ENCODE data around the gene TXNRD1.
"Not testable (repeated sequence)": the region's sequence is repeated elsewhere in the genome, so short reads cannot be mapped to it uniquely, and the experiment has no call there.

TXNRD1 gene

DNA sequence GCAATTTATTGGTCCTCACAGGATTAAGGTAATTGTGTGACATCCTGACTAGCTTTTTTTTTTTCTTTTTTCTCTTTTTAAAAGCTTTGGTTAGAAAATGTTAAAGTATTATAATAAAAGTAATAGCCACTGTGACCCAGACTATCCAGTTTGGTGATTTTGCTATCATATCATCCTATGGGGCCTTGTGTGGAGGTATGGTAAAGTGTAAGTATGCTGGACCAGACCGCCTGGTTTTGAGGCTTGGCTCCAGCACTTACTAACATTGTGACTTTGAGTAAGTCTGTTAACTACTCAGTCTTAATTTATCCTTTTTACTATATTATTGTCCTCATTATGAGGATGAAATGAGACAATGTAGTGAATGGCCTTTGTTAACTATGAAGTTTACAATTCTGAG lies 103.4 kb downstream of the TXNRD1 start:
- no peak for DNase-seq
- CTCF ChIA-PET = no interaction called here

DNA sequence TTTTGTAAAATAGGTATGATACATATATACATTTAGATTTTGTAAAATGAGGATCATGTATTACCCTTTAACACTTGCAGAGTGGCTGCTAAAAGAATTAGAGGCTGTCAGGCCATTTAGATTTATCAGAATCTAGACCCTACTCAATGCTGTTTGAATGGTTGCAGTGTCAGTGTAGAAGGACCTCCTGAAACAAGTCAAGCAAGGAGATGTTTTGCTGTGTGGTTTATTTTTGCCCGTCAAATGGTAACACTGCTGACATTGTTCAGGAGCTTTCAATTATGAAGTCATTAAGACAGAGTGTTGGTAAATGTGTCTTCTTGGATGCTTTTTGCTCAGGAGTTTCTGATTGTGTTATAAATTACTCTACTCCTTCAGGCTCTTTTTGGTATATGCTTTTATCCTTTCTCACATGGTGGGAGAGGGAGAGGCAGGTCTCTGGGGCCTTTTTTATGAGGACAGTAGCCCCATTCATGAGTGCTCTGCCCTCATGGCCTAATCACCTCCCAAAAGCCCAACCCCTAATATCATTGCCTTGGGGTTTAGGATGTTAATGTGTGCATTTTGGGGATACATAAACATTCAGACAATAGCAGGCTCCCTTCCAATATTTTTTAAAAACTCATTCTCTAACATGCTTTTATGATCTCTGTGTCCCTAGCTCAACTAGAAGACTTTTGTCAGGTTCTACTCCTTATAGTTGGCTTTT lies 104.5 kb downstream of the TXNRD1 start:
- peaks cover 51% of the 10 kb centered on the region for H3K36me3 Mint-ChIP-seq

More for the DNA sequence above, 103.4 kb downstream of the TXNRD1 start:
- Mint-ChIP-seq H3K27me3 (no peaks in the 10 kb centered on the region), H3K9me3 (no peaks in the 10 kb centered on the region), H3K36me3 (peaks cover 50% of the 10 kb centered on the region), H3K4me3 (no peak overlapping the region), H3K27ac (no peak overlapping the region), H3K4me1 (peaks cover 4% of the 10 kb centered on the region)

DNA sequence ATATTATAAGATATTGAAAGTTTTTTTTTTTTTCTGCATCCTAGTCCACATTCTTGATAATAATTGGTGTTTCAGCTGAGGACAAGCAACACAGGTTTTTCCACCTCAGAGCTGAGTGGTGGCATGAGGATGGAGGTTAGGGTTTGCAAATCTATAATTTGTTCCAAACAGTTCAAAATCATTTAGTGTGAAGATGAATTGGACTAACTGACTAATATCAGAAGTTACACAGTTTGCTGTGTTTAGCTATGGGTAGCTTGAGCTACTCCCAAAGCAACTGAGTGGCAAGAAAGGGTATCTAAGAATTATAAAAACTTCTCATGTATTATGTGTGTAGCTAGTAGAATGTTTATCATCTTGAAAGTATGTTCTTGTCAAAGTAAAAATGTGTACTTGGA lies 105.0 kb downstream of the TXNRD1 start:
- H3K27ac Mint-ChIP-seq = no peak overlapping the region
- CTCF ChIA-PET = interaction anchor here (1.5 to 1.9 kb wide), 2 partner anchors 38 to 104 kb away, joined by 3 to 6 read pairs; partner anchors contain the start of gene TXNRD1
- no peaks in the 10 kb centered on the region for H3K4me1 Mint-ChIP-seq
- DNase-seq = no peak
- H3K27me3 Mint-ChIP-seq = no peaks in the 10 kb centered on the region
- no peaks in the 10 kb centered on the region for H3K9me3 Mint-ChIP-seq
- peaks cover 46% of the 10 kb centered on the region for H3K36me3 Mint-ChIP-seq
- H3K4me3 Mint-ChIP-seq = no peak overlapping the region

More for the DNA sequence above, 104.5 kb downstream of the TXNRD1 start:
- Mint-ChIP-seq H3K9me3 (no peaks in the 10 kb centered on the region), H3K27ac (no peak overlapping the region), H3K27me3 (no peaks in the 10 kb centered on the region), H3K4me1 (peaks cover 4% of the 10 kb centered on the region), H3K4me3 (no peak overlapping the region)
- CTCF ChIA-PET = interaction anchor here (1.5 to 1.9 kb wide), 2 partner anchors 38 to 104 kb away, joined by 3 to 6 read pairs; partner anchors contain the start of gene TXNRD1
- DNase-seq = no peak

DNA sequence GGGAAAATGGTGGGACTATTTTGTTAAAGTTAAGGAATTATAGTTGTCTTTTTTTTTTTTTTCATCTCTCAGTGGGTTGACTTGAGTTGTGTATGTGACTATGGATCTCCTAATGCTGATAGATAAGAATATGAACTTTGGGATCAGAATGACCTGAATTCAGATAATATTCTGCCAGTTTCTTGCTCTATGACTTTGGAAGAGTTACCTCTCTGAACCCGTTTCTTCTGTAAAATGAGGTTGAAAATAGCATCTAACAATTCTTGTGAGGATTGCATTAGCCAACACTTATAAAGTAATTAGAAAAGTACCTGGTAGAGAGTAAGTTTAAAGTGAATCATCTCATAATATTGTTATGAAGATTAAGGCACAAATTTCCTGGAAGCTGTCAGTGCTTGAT lies 106.4 kb downstream of the TXNRD1 start:
- Mint-ChIP-seq H3K9me3 (no peaks in the 10 kb centered on the region), H3K36me3 (peaks cover 42% of the 10 kb centered on the region), H3K4me1 (no peaks in the 10 kb centered on the region), H3K27me3 (no peaks in the 10 kb centered on the region), H3K4me3 (no peak overlapping the region), H3K27ac (no peak overlapping the region)
- no peak for DNase-seq
- CTCF ChIA-PET = no interaction called here

DNA sequence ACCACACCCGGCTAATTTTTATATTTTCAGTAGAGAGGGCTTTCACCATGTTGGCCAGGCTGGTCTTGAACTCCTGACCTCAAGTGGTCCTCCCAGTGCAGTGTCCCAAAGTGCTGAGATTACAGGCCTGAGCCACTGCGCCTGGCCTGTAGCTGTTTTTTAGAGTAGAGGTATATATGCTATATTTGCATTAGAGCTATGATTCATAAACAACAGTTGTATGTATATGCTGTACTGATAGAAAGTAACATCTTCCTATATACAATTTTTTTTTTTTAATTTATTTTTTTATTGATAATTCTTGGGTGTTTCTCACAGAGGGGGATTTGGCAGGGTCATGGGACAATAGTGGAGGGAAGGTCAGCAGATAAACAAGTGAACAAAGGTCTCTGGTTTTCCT lies 107.0 kb downstream of the TXNRD1 start:
- H3K4me3 Mint-ChIP-seq, H3K4me1 Mint-ChIP-seq, DNase-seq, H3K27me3 Mint-ChIP-seq, CTCF ChIA-PET, H3K9me3 Mint-ChIP-seq, H3K27ac Mint-ChIP-seq: not testable (repeated sequence)
- H3K36me3 Mint-ChIP-seq = peaks cover 45% of the 10 kb centered on the region

DNA sequence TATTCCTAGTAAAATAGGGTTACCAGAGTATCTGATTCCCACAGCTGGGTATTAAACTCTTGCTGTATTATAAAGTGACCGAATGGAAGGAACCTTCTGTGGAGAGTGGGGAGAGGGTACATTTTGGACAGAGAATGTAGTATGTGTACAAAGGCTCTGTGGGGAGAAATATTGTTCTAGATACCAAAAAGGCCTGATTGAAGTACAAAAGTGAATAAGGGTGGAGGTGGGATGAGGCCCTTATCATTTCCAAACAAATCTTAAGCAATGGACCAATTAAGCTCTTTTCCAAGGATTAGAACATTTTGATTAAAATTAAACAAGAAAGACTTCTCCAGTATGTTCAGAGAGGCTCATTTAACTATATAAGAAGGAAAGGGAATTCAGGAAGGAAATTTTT lies 108.3 kb downstream of the TXNRD1 start:
- no peak overlapping the region for H3K4me3 Mint-ChIP-seq
- H3K4me1 Mint-ChIP-seq = no peaks in the 10 kb centered on the region
- H3K9me3 Mint-ChIP-seq = no peaks in the 10 kb centered on the region
- no peak for DNase-seq
- CTCF ChIA-PET = no interaction called here
- peaks cover 48% of the 10 kb centered on the region for H3K36me3 Mint-ChIP-seq
- H3K27me3 Mint-ChIP-seq = no peaks in the 10 kb centered on the region
- no peak overlapping the region for H3K27ac Mint-ChIP-seq

DNA sequence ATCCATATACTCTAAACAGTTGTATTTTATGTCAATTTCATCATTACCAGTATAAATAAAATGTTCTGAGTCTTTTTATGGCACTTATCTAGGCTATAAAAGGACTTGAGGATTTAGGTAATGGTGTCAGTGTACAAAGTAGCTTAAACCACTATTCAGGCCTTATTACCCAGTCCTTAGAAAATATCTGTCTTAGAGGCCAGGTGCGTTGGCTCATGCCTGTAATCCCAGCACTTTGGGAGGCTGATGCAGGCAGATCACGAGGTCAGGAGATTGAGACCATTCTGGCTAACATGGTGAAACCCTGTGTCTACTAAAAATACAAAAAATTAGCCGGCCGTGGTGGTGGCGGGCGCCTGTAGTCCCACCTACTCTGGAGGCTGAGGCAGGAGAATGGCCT lies 112.7 kb downstream of the TXNRD1 start:
- H3K27me3 Mint-ChIP-seq, DNase-seq, H3K4me1 Mint-ChIP-seq, CTCF ChIA-PET, H3K9me3 Mint-ChIP-seq, H3K4me3 Mint-ChIP-seq, H3K27ac Mint-ChIP-seq: not testable (repeated sequence)
- H3K36me3 Mint-ChIP-seq = peaks cover 36% of the 10 kb centered on the region

DNA sequence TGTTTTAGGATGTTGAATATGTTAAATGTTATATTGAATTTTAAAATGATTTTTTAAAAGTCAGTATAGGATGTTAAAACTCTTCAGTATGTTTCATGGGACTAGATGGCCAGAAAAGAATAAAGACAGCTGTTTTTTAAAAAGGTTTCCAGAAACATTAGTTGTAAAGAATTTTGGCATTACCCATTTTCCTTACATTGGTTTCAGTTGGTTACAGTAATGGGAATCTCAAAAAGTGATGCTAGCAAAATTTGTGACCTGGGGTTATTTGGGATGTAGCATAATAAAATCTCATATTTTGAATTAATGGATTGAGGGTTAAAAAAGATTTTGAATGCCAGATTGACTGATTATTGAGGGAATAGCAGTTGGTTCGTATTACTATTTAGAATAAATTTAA lies 113.2 kb downstream of the TXNRD1 start:
- Mint-ChIP-seq H3K9me3 (no peaks in the 10 kb centered on the region), H3K4me1 (no peaks in the 10 kb centered on the region), H3K27ac (no peak overlapping the region), H3K27me3 (no peaks in the 10 kb centered on the region), H3K4me3 (no peak overlapping the region), H3K36me3 (peaks cover 38% of the 10 kb centered on the region)
- no peak for DNase-seq
- CTCF ChIA-PET = no interaction called here

DNA sequence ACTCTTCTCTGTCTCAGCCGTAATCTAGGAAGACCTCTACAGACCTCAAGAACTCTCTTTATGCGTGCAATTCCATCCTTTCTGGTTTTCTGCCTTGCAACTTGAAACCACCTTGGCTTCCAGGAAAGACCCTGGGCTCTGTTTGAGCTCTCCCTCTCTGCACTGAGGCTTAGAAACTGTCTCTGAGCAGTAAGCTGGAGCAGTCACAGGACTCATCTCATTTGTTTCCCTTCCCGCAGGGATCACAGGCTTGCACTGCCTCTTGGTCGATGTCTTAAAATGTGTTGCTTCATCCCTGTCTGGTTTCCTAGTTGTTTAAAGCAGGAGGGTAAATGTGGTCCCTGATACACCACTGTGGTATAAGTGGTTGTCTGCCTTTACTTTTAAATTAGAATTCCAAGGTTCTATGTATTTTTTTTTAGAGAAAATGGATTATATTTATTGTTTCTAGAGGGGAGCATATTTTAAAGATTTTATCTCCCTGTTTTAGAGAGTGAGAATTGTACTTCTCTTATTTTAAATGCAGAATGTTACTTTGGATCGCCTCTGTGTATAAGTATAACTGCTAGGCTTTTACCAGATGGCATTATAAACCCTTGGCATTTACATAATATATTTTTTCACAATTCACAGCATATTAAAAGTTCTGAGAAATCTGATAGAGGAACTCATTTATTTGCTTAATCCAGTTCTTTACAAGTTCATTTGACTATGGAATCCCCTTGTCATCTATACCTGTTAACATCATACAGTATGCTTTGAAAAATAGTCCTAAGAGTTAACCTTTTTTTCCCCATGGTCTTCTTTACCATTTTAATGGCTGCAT lies 114.3 kb downstream of the TXNRD1 start:
- Mint-ChIP-seq H3K4me3 (no peak overlapping the region), H3K9me3 (no peaks in the 10 kb centered on the region), H3K4me1 (no peaks in the 10 kb centered on the region), H3K36me3 (peaks cover 38% of the 10 kb centered on the region), H3K27me3 (no peaks in the 10 kb centered on the region), H3K27ac (peak overlapping the region; percentile 42)
- CTCF ChIA-PET = interaction anchor here (1.0 kb wide), 1 partner anchor 9 kb away, joined by 4 read pairs; no protein-coding TSS in a partner anchor
- DNase-seq = no peak

DNA sequence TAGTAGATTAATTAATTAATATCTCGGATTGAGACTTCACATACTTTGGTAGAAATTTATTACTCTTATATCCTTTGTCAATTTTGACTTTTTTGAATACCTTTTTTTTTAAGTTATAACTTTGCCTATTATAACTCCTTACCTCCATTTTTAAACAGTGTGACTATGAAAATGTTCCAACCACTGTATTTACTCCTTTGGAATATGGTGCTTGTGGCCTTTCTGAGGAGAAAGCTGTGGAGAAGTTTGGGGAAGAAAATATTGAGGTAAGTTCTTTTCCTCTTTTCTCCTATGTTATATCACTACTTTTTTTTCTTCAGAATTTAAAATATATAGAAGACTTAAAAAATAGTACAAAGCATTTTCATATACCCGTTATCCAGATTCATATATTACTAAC lies 115.8 kb downstream of the TXNRD1 start:
- Mint-ChIP-seq H3K9me3 (no peaks in the 10 kb centered on the region), H3K27me3 (no peaks in the 10 kb centered on the region), H3K36me3 (peaks cover 34% of the 10 kb centered on the region), H3K4me3 (no peak overlapping the region), H3K4me1 (no peaks in the 10 kb centered on the region), H3K27ac (no peak overlapping the region)
- CTCF ChIA-PET = no interaction called here
- no peak for DNase-seq

DNA sequence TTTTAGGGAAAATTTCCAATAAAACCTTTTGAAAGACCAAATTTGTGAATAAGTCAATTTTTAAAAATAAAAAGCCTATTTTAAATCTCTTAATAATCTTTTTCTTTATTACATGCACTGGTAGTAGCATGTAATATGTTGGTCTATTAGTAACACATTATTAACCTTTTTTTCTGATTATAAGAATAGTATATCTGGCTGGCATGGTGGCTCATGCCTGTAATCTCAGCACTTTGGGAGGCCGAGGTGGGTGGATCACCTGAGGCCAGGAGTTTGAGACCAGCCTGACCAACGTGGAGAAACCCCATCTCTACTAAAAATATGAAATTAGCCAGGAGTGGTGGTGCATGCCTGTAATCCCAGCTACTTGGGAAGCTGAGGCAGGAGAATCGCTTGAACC lies 116.7 kb downstream of the TXNRD1 start:
- peaks cover 29% of the 10 kb centered on the region for H3K36me3 Mint-ChIP-seq
- H3K4me3 Mint-ChIP-seq, H3K27ac Mint-ChIP-seq, H3K27me3 Mint-ChIP-seq, CTCF ChIA-PET, DNase-seq, H3K9me3 Mint-ChIP-seq, H3K4me1 Mint-ChIP-seq: not testable (repeated sequence)

DNA sequence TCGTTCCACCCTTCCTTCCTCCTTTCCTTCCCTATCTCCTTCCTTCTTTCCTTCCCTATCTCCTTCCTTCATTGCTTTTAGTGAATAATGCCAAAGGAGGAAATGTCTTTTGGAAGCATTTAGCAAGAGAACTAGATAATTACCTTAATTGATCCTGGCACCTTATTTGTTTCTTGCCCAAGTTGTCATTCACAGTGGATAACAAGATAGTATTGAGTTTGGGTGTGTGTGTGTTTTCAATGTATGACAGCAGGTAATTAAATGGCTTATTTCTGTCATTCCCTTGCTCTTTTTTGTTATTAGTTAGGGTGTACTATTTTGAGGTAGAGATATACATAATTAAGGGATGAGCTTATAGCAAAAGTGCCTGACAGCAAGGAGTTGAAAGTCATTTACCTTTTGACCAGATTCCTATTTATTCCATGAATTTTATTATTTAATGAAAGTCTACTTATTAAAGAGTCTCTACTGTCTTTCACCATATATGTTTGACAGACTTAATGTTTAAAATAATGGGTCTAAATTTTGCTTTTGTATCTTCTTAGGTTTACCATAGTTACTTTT lies 118.2 kb downstream of the TXNRD1 start:
- H3K27ac Mint-ChIP-seq = peak overlapping the region; percentile 12
- H3K9me3 Mint-ChIP-seq = no peaks in the 10 kb centered on the region
- H3K27me3 Mint-ChIP-seq = no peaks in the 10 kb centered on the region
- CTCF ChIA-PET = no interaction called here
- H3K4me3 Mint-ChIP-seq = no peak overlapping the region
- H3K36me3 Mint-ChIP-seq = peaks cover 24% of the 10 kb centered on the region
- no peak for DNase-seq
- H3K4me1 Mint-ChIP-seq = no peaks in the 10 kb centered on the region

DNA sequence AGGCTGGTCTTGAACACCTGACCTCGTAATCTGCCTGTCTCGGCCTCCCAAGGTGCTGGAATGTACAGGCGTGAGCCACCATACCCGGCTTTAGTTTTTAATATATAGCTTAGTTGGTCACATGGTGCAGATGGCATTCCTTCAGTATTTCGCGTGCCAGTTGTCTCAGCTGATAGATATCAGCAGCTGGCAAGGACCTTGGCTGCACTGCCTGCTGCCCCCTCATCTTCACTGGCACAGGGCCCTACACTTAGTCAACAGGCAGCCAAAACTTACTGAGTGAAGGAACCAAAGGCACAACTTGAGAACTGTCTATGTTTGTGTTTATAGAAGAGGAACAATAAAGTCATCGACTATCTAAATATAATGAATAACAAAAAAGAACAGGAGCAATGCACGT lies 119.0 kb downstream of the TXNRD1 start:
- H3K27me3 Mint-ChIP-seq = no peaks in the 10 kb centered on the region
- H3K4me1 Mint-ChIP-seq = no peaks in the 10 kb centered on the region
- CTCF ChIA-PET = no interaction called here
- H3K9me3 Mint-ChIP-seq = no peaks in the 10 kb centered on the region
- no peak overlapping the region for H3K4me3 Mint-ChIP-seq
- no peak overlapping the region for H3K27ac Mint-ChIP-seq
- no peak for DNase-seq
- peaks cover 27% of the 10 kb centered on the region for H3K36me3 Mint-ChIP-seq

DNA sequence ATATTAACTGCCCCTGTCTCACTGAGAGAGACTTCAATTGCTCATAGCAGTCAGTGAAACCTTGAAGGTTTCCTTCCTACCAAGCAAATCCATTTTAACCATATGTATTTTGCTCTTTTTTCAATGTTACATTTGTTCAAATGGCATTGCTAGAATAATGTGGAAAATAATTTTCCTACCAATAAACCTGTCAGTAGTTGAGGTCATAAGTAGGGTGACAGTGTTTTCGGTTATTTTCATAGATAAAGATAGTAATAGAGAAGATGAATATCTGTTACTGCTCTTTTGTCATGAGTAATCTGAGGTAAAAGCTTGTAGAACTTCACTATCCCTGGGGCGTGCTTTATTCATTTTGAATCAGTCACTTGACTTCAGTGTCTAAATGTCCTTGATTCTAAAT lies 120.5 kb downstream of the TXNRD1 start:
- no peak overlapping the region for H3K27ac Mint-ChIP-seq
- DNase-seq = no peak

More for the DNA sequence above, 120.5 kb downstream of the TXNRD1 start:
- H3K9me3 Mint-ChIP-seq = no peaks in the 10 kb centered on the region
- H3K4me3 Mint-ChIP-seq = no peak overlapping the region
- CTCF ChIA-PET = interaction anchor here (1.2 kb wide), 1 partner anchor 120 kb away, joined by 5 read pairs; the partner anchor contains the start of gene TXNRD1
- no peaks in the 10 kb centered on the region for H3K27me3 Mint-ChIP-seq
- H3K36me3 Mint-ChIP-seq = peaks cover 40% of the 10 kb centered on the region
- H3K4me1 Mint-ChIP-seq = no peaks in the 10 kb centered on the region
